Measurements from ENCODE around the gene UTP3.

The UTP3 gene

DNA sequence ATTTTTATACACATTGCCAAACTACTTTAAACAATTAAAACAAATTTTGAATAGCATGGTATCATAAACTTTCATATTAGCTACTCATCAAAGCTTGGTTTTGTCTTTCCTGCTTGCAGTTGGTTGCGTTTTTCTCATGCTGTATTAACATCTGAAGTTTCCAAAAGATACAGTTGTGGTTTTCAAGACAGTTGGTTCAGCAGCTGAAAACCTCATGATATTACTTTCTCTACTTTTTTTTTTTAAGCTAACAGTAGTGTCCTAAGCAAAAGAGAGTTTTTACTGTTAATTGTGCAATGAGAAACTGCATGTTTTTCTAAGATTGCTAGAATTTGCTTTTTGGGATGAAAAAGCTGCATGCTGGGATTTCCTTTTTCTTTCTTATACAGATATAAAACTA, 48.7 kb downstream of the UTP3 start:
- TF ChIP-seq, protein P1, sequence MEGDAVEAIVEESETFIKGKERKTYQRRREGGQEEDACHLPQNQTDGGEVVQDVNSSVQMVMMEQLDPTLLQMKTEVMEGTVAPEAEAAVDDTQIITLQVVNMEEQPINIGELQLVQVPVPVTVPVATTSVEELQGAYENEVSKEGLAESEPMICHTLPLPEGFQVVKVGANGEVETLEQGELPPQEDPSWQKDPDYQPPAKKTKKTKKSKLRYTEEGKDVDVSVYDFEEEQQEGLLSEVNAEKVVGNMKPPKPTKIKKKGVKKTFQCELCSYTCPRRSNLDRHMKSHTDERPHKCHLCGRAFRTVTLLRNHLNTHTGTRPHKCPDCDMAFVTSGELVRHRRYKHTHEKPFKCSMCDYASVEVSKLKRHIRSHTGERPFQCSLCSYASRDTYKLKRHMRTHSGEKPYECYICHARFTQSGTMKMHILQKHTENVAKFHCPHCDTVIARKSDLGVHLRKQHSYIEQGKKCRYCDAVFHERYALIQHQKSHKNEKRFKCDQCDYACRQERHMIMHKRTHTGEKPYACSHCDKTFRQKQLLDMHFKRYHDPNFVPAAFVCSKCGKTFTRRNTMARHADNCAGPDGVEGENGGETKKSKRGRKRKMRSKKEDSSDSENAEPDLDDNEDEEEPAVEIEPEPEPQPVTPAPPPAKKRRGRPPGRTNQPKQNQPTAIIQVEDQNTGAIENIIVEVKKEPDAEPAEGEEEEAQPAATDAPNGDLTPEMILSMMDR (IDR thresholded peaks at IDR 0.05; ENCODE audit: borderline replicate concordance, control extremely low read depth, extremely low read depth, insufficient read depth, missing control alignments), result no peak

DNA sequence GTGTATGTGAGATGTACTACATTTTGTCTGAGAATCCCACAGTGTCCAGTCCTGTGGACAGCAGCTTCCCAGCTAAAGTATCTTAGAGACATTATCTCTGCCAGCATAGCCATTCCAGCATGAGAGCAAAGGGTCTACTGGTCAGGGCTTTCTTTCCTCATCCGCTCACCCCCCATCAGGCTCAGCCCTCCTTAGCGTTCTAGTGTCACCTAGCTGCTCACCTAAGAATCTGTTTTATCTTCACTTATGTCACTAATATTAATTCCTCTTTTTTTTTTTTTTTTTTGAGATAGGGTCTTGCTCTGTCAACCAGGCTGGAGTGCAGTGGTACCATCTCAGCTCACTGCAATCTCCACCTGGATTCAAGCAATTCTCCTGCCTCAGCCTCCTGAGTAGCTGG, 49.1 kb downstream of the UTP3 start:
- TF ChIP-seq, protein P1 (IDR thresholded peaks at IDR 0.05; ENCODE audit: borderline replicate concordance, control extremely low read depth, extremely low read depth, insufficient read depth, missing control alignments), result no peak
- no peak for DNase-seq (ENCODE audit: low spot score)
- in situ Hi-C loops (cut with MboI; ENCODE audit: low sequenced_read_pairs, unreplicated experiment), result no loop called here

More for the DNA sequence above, 48.7 kb downstream of the UTP3 start:
- in situ Hi-C loops (cut with MboI; ENCODE audit: low sequenced_read_pairs, unreplicated experiment), result no loop called here
- no peak for DNase-seq (ENCODE audit: low spot score)

DNA sequence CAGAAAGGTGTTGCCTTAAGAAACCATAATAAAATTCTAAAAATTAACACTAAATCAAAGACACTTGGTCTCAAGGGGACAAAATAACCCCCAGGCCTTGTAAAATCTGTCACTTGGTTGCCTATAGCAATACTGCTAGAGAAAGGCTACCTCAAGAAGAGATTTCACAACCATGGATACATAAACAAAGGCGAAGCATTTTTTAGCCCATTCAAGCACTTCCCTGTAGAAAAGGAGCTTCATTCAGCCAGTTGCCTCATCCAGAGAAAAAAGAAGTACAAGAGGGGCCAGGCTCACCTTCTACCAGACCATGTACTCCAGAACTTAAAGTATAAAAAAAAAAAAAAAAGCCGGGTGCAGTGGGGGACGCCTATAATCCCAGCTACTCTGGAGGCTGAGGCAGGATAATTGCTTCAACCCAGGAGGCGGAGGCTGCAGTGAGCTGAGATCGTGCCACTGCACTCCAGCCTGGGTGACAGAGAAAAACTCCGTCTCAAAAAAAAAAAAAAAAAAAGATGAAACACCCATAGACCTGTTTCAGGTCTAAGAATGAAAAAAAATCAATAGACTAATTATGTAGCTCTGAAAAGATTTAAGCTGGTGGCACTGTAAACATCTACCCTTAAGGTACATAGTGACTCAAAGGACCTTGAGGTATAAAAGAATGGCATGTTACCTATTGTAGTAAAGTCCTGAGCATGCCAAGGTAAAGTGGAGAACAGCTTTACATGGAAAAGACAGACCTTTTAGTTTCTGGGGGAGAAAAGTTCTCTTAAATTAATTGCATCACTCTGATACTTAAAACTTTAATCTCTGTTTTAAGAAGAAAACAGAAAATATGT, 51.4 kb downstream of the UTP3 start:
- DNase-seq (ENCODE audit: low spot score), result no peak
- in situ Hi-C loops (cut with MboI; ENCODE audit: low sequenced_read_pairs, unreplicated experiment), result no loop called here
- TF ChIP-seq, protein P1 (IDR thresholded peaks at IDR 0.05; ENCODE audit: borderline replicate concordance, control extremely low read depth, extremely low read depth, insufficient read depth, missing control alignments), result no peak
